ENCODE measurements around the gene CPNE1. TPM values are rescaled to one million over a fixed set of nuclear protein-coding genes. Genes with fewer than 3 reads are reported as not detected.

Gene CPNE1
- total and polyA plus RNA-seq, 10 of the 15 experiments (the other 5 are each of a cell fraction or from before 2014, with no cell fraction given), result 84.9 to 209 (median 146) TPM

GRCh38 chr20:35607003-35607735 is 57.5 kb downstream of the CPNE1 start:
- Histone ChIP-seq H3K9me3 (replicated peaks; ENCODE audit: control insufficient read depth, insufficient read depth, low read length) (no peaks in the 10 kb centered on the region), H3K4me1 (ENCODE audit: control insufficient read depth, insufficient read depth, low read length) (peaks cover 26% of the 10 kb centered on the region), H3K4me2 (ENCODE audit: control insufficient read depth, insufficient read depth) (peak overlapping the region; percentile 49), H3K9ac (ENCODE audit: control insufficient read depth, insufficient read depth, low read length) (no peak overlapping the region), H3K36me3 (ENCODE audit: control insufficient read depth in 2 of 2, insufficient read depth in 2 of 2, low read length in 1 of 2) (no peaks in the 10 kb centered on the region), H4K20me1 (ENCODE audit: control insufficient read depth, insufficient read depth) (no peaks in the 10 kb centered on the region), H2AFZ (ENCODE audit: control insufficient read depth, low read depth, low read length) (no peak overlapping the region), H3K4me3 (no peak overlapping the region), H3K79me2 (ENCODE audit: control insufficient read depth, insufficient read depth, low read length) (no peaks in the 10 kb centered on the region), H3K27ac (ENCODE audit: control insufficient read depth, insufficient read depth) (no peak overlapping the region), H3K27me3 (replicated peaks in 1 of 2; ENCODE audit: control insufficient read depth in 2 of 2, insufficient read depth in 2 of 2, low read length in 1 of 2) (no peaks in the 10 kb centered on the region; a peak in 1 of 4 replicates)
- ATAC-seq (no peak; the same call in 2 of the 3 replicates), FAIRE-seq (no peak), DNase-seq (ENCODE audit: low read depth, low spot score) (no peak)
- intact Hi-C loops (cut with micrococcal nuclease; ENCODE audit: unreplicated experiment) (no loop called here), in situ Hi-C loops (cut with MboI) (no loop called here)
- 0 out of 2 replicates have a peak, but pooled peaks have one; percentile 19 for TF ChIP-seq NFIC (IDR thresholded peaks at IDR 0.05; ENCODE audit: low read depth, low read length)
- TF ChIP-seq PRDM15 (CRISPR knock-in tag; IDR thresholded peaks at IDR 0.05), result no peak
- TF ChIP-seq USF2 (IDR thresholded peaks at IDR 0.05; ENCODE audit: borderline replicate concordance, low read depth, low read length), result no peak
- ChIA-PET SMC1A (ENCODE audit: uncharacterized antibody, unreplicated experiment) (interaction anchor here (0.6 to 1.0 kb wide), 4 partner anchors 53 to 143 kb away, joined by 3 to 4 read pairs (median 4); no protein-coding TSS in a partner anchor), CTCF (interaction anchor here (1.0 kb wide), 2 partner anchors 12 to 54 kb away, joined by 3 to 4 read pairs; no protein-coding TSS in a partner anchor), RAD21 (ENCODE audit: unreplicated experiment) (interaction anchor here (0.7 to 1.1 kb wide), 2 partner anchors 8 to 279 kb away, joined by 3 read pairs; partner anchors contain the start of gene SPAG4), POLR2A (interaction anchor here (0.8 kb wide), 1 partner anchor 137 kb away, joined by 3 read pairs; no protein-coding TSS in a partner anchor)
- BruUV-seq (replicated peaks), result no TSS peak
- 46% methylated on average over 14 of the region's 14 CpGs for WGBS (ENCODE audit: insufficient coverage, insufficient replicate concordance, low lambda C conversion rate, missing lambda C conversion rate)

All from GM12878 (cell line).